Spinal cord (tissue), 10 donors: ENCODE data around the gene KRTAP10-9. TPM values are rescaled to one million over a fixed set of nuclear protein-coding genes. Genes with fewer than 3 reads are reported as not detected.

Experiments used
- DNase-seq, 6 donors: peaks; one replicate each; pipeline versions ENCODE4 v3.0.0 to v3.0.0-alpha.2; 2013 to 2015; ENCODE audit warnings: low spot score in 6 of 6, low read depth in 4 of 6
- H3K27ac ChIP-seq: one replicate; pipeline ENCODE4 v1.5.1; 2013; ENCODE audit warnings: low read depth, low read length, control low read depth
- H3K27me3 ChIP-seq: one replicate; pipeline ENCODE4 v1.6.1; 2013; ENCODE audit warnings: low read length; ENCODE audit not compliant: control insufficient read depth, insufficient read depth
- H3K36me3 ChIP-seq: one replicate; pipeline ENCODE4 v1.6.1; 2013; ENCODE audit warnings: low read length; ENCODE audit not compliant: control insufficient read depth, insufficient read depth
- H3K4me1 ChIP-seq: one replicate; pipeline ENCODE4 v1.6.1; 2013; ENCODE audit warnings: low read length; ENCODE audit not compliant: control insufficient read depth, insufficient read depth
- H3K4me3 ChIP-seq: one replicate; pipeline ENCODE4 v1.5.1; 2013; ENCODE audit warnings: low read depth, low read length, control low read depth
- H3K9me3 ChIP-seq: one replicate; pipeline ENCODE4 v1.6.1; 2013; ENCODE audit warnings: low read length; ENCODE audit not compliant: control insufficient read depth, insufficient read depth
- WGBS: methylation state at CpG from one replicate; pipeline ENCODE4 v1.1.5; 2013; ENCODE audit warnings: missing lambda C conversion rate; ENCODE audit not compliant: insufficient coverage; 5-methylcytosine and 5-hydroxymethylcytosine counted together
- polyA plus RNA-seq, 2 donors: library from polyadenylated mRNA; unstranded; fragments of 120-200 nt; gene quantifications; one replicate each; pipeline ENCODE4 v1.2.1, GENCODE V29; 2013; ENCODE audit not compliant: insufficient read length in 2 of 2
- total RNA-seq, 2 donors: library from RNA; depleted of rRNA in 1 of 2; stranded (reverse); fragments of 120-200 nt in 1 of 2; fragments of >200 nt in 1 of 2; gene quantifications; one replicate each; pipeline versions ENCODE4 v1.2.3 to v1.2.4, GENCODE V29; 2013 to 2014
- donor health status: healthy.

KRTAP10-9 gene
- total and polyA plus RNA-seq, 4 donors = not detected

DNA sequence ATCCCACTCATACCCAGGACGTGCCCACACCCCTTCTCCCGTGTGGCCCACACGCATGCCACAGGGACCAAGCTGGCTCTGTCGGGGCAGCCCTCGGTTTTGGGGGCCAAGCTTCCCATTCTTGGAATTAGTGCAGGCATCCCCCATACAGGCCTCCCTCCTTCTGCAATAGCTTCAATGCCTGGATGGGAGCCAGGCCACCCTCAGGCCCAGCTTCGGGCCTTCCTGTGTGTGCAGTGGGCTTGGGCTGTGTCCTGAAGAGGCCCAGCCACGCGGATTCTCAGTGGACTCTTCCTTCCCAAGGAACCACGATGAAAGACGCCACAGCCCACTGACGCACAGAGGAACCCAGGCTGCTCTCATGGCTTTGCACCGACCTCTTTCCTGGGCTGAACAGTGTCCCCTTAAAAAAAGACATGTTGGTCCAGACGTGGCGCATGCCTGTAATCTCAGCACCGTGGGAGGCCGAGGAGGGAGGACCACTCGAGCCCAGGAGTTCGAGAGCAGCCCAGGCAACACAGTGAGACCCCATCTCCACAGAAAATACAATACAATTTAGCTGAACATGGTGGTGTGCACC is 22.7 kb downstream of the KRTAP10-9 start:
- peaks cover 2% of the 10 kb centered on the region for H3K9me3 ChIP-seq
- peaks cover 8% of the 10 kb centered on the region for H3K4me1 ChIP-seq
- 87% methylated on average over 16 of the region's 18 CpGs for WGBS
- no peak overlapping the region for H3K27ac ChIP-seq
- DNase-seq = no peak
- no peaks in the 10 kb centered on the region for H3K27me3 ChIP-seq
- H3K36me3 ChIP-seq = no peaks in the 10 kb centered on the region
- no peak overlapping the region for H3K4me3 ChIP-seq

DNA sequence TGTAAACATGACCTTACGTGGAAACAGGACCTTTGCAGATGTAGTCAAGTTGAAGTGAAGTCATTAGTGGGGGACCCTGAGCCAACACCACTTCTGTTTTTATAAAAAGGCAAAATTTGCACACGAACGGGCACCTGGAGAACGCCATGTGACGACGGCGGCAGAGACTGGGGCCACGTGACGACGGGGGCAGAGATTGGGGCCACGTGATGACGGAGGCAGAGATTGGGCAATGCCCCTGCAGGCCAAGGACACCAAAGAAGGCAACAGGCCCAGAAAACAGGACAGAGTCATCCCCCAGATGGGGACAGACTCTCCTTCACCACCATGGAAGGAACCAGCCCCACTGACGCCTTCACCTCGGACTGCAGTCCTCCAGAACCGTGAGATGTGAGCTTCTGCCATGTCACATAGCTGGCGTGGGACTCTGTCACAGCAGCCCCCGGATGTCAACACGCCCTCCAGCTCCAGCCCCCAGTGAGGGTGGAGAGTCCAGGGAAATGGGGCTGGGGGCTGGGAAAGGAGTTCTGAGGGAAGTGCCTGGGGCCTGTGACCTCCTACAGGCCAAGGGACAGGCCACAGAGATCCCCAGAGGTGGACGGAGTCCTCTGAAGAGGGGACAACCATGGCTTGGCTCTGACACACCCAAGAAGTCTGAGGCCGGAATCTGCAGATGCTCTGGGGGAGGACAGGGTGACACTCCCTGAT is 23.5 kb downstream of the KRTAP10-9 start:
- 90% methylated on average over 19 of the region's 20 CpGs for WGBS
- Histone ChIP-seq H3K9me3 (no peaks in the 10 kb centered on the region), H3K4me1 (peaks cover 8% of the 10 kb centered on the region), H3K27ac (no peak overlapping the region), H3K27me3 (no peaks in the 10 kb centered on the region), H3K4me3 (no peak overlapping the region), H3K36me3 (no peaks in the 10 kb centered on the region)
- DNase-seq = no peak

DNA sequence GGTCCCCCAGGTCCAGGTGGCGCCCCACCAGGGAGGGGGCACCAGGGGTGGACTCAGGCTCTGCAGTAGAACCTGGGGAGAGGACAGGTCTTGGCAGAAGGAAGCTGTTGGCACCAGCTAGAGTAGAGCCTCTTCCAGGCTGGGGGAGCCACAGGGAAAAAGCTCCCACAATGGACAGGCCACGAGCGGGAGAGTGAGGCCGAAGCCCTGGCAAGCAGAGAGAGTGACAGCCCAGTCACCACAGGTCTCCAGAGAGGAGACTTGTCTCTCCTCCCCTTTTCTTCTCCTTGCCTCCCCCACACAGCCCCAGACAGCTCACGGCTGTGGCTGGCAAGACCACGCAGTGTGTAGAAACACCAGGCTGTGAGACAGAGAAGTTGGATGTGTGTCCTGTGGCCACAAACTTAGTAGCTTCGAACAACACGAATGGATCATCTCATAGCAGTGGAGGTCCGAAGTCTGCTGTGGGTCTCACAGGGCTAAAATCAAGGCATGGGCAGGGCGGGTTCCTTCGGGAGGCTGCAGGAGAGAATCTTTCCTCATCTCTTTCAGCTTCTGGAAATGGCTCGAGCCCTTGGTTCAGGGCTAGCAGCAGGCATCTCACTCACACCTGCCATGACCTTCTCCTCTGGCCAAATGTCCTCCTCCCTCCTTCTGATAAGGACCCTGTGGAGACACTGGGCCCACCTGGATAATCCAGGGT is 24.2 kb downstream of the KRTAP10-9 start:
- H3K36me3 ChIP-seq = no peaks in the 10 kb centered on the region
- no peak overlapping the region for H3K4me3 ChIP-seq
- H3K27ac ChIP-seq = no peak overlapping the region
- 94% methylated on average over 9 of the region's 12 CpGs for WGBS
- H3K4me1 ChIP-seq = peaks cover 8% of the 10 kb centered on the region
- DNase-seq = no peak
- no peaks in the 10 kb centered on the region for H3K27me3 ChIP-seq
- H3K9me3 ChIP-seq = no peaks in the 10 kb centered on the region

DNA sequence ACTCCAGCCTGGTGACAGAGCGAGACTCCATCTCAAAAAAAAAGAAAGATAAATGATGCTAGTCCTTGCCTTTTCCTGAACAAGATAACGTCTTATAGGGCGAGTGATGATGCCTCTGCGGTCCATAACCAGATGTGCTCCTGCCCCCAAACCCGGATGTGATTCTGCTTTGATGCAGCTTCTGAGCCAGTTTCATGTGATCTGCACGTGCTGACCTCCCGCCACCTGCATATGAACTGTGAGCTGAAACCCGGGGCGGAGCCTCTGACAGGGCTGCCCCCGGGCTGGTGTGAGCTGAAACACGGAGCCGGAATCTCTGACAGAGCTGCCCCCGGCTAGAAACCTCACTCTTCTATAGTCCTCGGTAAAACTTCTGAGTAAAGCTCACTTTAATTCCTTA is 26.2 kb downstream of the KRTAP10-9 start:
- H3K27ac ChIP-seq = no peak overlapping the region
- no peak overlapping the region for H3K4me3 ChIP-seq
- no peak for DNase-seq
- H3K4me1 ChIP-seq = no peaks in the 10 kb centered on the region
- H3K9me3 ChIP-seq = no peaks in the 10 kb centered on the region
- no peaks in the 10 kb centered on the region for H3K27me3 ChIP-seq
- 68% methylated on average over 12 of the region's 14 CpGs for WGBS
- H3K36me3 ChIP-seq = no peaks in the 10 kb centered on the region

GRCh38 chr21:44653656-44654575 is 27.0 kb downstream of the KRTAP10-9 start:
- 78% methylated on average over 15 of the region's 17 CpGs for WGBS
- H3K36me3 ChIP-seq = no peaks in the 10 kb centered on the region
- no peak for DNase-seq
- H3K4me3 ChIP-seq = no peak overlapping the region
- no peaks in the 10 kb centered on the region for H3K4me1 ChIP-seq
- H3K9me3 ChIP-seq = no peaks in the 10 kb centered on the region
- H3K27me3 ChIP-seq = no peaks in the 10 kb centered on the region
- H3K27ac ChIP-seq = no peak overlapping the region

- no peaks in the 10 kb centered on the region for H3K4me1 ChIP-seq
- H3K27ac ChIP-seq = no peak within 1 kb of the TSS
- 63% methylated on average over 5 of the region's 9 CpGs for whole genome bisulfite sequencing
- H3K36me3 ChIP-seq = no peaks in the 10 kb centered on the region
- no peak for DNase-seq
- H3K9me3 ChIP-seq = no peaks in the 10 kb centered on the region
- no peaks in the 10 kb centered on the region for H3K27me3 ChIP-seq
- H3K4me3 ChIP-seq = no peak within 1 kb of the TSS
These were observed 27.8 kb downstream of the KRTAP10-9 start, which contains the start of gene KRTAP12-4 for GRCh38 chr21:44654576-44655175. TSS of gene KRTAP12-4 (minus strand) at chr21:44654659. CDS start at chr21:44654614, 45 bp downstream.

- Histone ChIP-seq H3K4me1 (no peaks in the 10 kb centered on the region), H3K27me3 (no peaks in the 10 kb centered on the region), H3K36me3 (no peaks in the 10 kb centered on the region), H3K27ac (no peak overlapping the region), H3K4me3 (no peak overlapping the region), H3K9me3 (no peaks in the 10 kb centered on the region)
- 80% methylated on average over 1 of the region's 1 CpG for WGBS
- no peak for DNase-seq
These were observed 30.0 kb downstream of the KRTAP10-9 start for GRCh38 chr21:44656868-44657267.

DNA sequence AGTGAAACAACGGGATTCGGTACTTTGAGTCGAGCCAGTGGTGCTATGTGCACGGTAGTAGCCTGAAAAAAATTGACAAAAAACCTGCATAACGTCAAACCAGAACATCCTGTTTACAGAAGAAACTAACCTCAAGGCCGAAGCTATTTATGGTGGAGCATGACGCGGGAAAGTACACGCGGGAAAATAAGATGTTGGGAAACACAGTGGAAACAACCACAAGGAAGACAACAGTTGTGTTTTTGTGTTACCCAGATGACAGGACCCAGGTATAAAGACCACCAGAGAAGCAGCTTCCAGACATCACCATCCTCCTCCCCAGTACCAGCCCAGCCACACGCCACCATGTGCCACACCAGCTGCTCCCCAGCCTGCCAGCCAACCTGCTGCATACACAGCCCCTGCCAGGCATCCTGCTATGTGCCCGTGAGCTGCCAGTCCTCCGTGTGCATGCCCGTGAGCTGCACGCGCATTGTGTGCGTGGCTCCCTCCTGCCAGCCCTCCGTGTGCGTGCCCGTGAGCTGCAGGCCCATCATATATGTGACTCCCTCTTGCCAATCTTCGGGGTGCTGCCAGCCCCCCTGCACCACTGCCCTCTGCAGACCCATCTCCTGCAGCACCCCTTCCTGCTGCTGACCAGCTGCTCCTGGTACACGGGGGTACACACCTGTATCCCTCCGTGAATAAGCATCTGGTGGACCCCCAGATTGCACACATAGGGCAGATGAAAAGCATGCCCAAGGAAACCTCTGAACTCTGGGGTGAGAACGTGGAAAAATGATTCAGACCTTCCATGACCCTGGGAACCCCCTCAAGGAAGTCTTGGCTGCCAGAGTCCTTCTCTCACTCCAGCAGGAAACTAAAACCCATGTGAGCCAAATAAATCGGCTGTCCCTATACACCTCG is 31.0 kb downstream of the KRTAP10-9 start, which contains the start of gene KRTAP12-3:
Gene KRTAP12-3, plus strand, starts transcription at position 298 of the 906 bp plus-strand sequence. Its CDS starts 48 bp downstream, at position 346.
- H3K9me3 ChIP-seq = no peaks in the 10 kb centered on the region
- H3K27me3 ChIP-seq = no peaks in the 10 kb centered on the region
- no peaks in the 10 kb centered on the region for H3K4me1 ChIP-seq
- WGBS = 91% methylated on average over 19 of the region's 26 CpGs
- H3K4me3 ChIP-seq = no peak within 1 kb of the TSS
- DNase-seq = no peak
- no peak within 1 kb of the TSS for H3K27ac ChIP-seq
- no peaks in the 10 kb centered on the region for H3K36me3 ChIP-seq
